Measurements from ENCODE around the gene TRAPPC1.

Gene TRAPPC1

DNA sequence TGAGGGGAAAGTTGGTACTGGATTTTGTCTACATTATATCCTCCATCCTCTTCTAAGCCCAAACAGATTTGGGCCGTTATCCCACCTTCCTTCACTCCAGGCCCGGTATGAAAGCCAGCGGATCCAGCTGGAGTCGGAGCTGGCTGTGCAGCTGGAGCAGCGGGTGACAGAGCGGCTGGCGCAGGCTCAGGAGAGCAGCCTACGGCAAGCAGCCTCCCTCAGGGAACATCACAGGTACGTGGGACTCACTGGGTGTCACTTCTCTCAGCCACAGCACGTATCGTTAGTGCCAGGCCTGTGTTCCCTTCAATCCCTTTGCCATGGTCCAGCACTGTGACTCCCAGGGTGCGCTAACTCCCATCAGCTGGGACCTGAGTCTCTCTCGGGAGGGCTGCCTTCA, 11.5 kb upstream of the TRAPPC1 start:
- TF ChIP-seq, protein P1, sequence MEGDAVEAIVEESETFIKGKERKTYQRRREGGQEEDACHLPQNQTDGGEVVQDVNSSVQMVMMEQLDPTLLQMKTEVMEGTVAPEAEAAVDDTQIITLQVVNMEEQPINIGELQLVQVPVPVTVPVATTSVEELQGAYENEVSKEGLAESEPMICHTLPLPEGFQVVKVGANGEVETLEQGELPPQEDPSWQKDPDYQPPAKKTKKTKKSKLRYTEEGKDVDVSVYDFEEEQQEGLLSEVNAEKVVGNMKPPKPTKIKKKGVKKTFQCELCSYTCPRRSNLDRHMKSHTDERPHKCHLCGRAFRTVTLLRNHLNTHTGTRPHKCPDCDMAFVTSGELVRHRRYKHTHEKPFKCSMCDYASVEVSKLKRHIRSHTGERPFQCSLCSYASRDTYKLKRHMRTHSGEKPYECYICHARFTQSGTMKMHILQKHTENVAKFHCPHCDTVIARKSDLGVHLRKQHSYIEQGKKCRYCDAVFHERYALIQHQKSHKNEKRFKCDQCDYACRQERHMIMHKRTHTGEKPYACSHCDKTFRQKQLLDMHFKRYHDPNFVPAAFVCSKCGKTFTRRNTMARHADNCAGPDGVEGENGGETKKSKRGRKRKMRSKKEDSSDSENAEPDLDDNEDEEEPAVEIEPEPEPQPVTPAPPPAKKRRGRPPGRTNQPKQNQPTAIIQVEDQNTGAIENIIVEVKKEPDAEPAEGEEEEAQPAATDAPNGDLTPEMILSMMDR (IDR thresholded peaks at IDR 0.05; ENCODE audit: low read depth, low read length) = no peak
- in situ Hi-C loops (cut with HindIII; ENCODE audit: low sequenced_read_pairs) = no loop called here
- no peak for DNase-seq (ENCODE audit: low read depth, low spot score)
- H3K4me3 ChIP-seq (ENCODE audit: low read depth, low read length) = no peak overlapping the region

DNA sequence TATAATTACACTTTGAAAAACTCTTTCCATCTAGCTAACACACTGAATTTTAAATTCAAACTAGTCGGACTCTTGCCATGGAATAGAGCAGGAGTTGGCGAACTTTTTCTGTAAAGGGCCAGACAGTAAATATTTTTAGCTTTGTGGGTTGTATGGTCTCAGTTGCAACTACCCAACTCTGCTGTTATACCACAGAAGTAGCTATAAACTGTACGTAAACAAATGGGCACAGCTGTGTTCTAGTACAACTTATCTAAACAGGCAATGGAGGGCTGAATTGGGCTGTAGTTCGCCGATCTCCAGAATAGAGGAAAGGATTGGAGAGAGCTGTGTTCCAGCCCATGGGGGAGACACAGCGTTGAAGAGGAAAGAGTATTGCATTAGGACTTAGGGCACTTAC, 9.0 kb upstream of the TRAPPC1 start:
- H3K4me3 ChIP-seq (ENCODE audit: low read depth, low read length) = no peak overlapping the region
- TF ChIP-seq, protein P1 (IDR thresholded peaks at IDR 0.05; ENCODE audit: low read depth, low read length) = no peak
- in situ Hi-C loops (cut with HindIII; ENCODE audit: low sequenced_read_pairs) = no loop called here
- DNase-seq (ENCODE audit: low read depth, low spot score) = no peak

DNA sequence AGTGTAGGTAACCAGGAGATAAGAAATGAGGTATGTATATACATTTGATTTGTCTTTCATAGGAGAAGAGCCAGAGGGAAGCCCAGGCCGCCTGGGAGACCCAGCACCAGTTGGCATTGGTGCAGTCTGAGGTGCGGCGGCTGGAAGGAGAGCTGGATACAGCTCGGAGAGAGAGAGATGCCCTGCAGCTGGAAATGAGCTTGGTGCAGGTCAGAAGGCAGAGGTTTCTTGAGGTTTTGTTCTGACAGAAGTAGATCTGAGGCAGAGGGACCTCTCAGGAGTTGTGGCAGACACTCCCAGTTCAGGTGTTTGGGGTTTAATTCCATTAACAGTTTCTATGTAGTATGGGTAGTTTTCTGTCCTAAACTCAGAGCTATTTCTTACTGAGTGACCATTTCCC, 8.3 kb upstream of the TRAPPC1 start:
- in situ Hi-C loops (cut with HindIII; ENCODE audit: low sequenced_read_pairs) = no loop called here
- no peak overlapping the region for H3K4me3 ChIP-seq (ENCODE audit: low read depth, low read length)
- TF ChIP-seq, protein P1 (IDR thresholded peaks at IDR 0.05; ENCODE audit: low read depth, low read length) = no peak
- no peak for DNase-seq (ENCODE audit: low read depth, low spot score)

DNA sequence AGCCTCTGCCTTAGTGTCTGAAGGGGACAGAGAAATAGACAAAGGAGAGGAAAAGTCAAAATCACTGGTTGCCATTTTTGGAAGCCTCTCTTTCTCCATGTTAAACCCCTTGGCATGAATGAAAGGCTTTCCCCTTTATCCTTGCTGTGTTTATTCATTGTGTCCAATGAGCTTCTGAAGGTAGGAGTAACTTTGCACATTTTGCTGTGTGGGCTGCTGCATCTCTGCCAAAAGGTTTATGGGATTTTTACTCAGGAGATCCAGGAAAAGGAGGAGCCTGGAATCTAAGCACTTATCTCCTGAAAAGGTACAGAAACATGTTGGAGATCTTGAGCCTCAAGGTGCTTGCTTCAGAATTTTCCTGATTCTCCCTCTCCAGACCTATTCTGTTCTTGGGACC, 4.1 kb upstream of the TRAPPC1 start:
- in situ Hi-C loops (cut with HindIII; ENCODE audit: low sequenced_read_pairs) = no loop called here
- H3K4me3 ChIP-seq (ENCODE audit: low read depth, low read length) = no peak overlapping the region
- TF ChIP-seq, protein P1 (IDR thresholded peaks at IDR 0.05; ENCODE audit: low read depth, low read length) = no peak
- DNase-seq (ENCODE audit: low read depth, low spot score) = no peak

DNA sequence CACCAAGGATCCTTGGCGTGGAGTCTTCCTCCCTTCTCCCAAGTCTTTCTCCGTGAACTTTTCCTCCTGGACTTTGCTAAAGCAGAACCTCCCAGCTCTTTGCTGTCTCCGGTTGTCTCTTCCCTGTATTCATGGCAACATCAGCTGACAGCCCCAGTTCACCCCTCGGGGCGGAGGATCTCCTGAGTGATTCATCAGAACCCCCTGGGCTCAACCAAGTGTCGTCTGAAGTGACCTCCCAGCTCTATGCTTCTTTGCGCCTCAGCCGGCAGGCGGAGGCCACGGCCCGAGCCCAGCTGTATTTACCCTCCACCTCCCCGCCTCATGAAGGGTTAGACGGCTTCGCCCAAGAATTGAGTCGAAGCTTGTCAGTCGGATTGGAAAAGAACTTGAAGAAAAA, 1.2 kb upstream of the TRAPPC1 start:
- TF ChIP-seq, protein P1 (IDR thresholded peaks at IDR 0.05; ENCODE audit: low read depth, low read length) = peak; percentile 37

DNA sequence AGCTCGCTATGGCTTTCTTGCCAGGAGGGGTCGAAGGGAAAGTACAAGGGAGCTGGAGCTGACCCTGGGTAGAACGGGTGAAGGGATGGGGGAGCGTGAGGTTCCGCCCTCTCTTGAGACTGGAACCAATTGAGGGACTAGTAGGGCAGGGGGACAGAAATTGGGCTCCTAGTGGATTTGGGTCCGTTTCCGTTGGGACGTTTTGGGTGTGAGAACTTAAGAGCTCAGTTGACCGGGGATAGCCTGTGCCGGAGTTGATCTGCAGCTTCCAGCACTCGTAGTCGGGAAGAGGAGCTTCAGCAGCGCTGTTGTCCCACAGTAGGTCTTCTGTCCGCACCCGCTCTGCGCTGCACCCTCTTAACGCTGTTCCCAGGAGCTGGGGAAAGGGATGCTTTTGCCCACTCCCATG, 741 bp upstream of the TRAPPC1 start:
- in situ Hi-C loops (cut with HindIII; ENCODE audit: low sequenced_read_pairs) = no loop called here
- H3K4me3 ChIP-seq (ENCODE audit: low read depth, low read length) = peak overlapping the region; percentile 97
- DNase-seq (ENCODE audit: low read depth, low spot score) = peak; percentile 35
- TF ChIP-seq, protein P1 (IDR thresholded peaks at IDR 0.05; ENCODE audit: low read depth, low read length) = no peak

More for the DNA sequence above, 1.2 kb upstream of the TRAPPC1 start:
- in situ Hi-C loops (cut with HindIII; ENCODE audit: low sequenced_read_pairs) = no loop called here
- DNase-seq (ENCODE audit: low read depth, low spot score) = peak; percentile 65
- peak overlapping the region; percentile 97 for H3K4me3 ChIP-seq (ENCODE audit: low read depth, low read length)

Measured in astrocyte of the spinal cord (primary cell).